Spleen (tissue), 7 donors: ENCODE results near the gene COX4I1.

Experiments
- CTCF ChIP-seq, 11 experiments: fragments of 200-600 bp in 7 of 11; fragments of 450-650 bp in 4 of 11; sonication (generic) in 4 of 11; IDR thresholded peaks in 8 of 11; conservative IDR thresholded peaks in 3 of 11; 1 replicate in 7 of 11; 2 replicates in 4 of 11; pipeline versions ENCODE4 v1.4.0 to v1.8.0; 2016 to 2021; ENCODE audit warnings: antibody characterized with exemption in 11 of 11, inconsistent platforms in 4 of 11, mild to moderate bottlenecking in 1 of 11
- POLR2A ChIP-seq, 3 donors: fragments of 450-650 bp; IDR thresholded peaks; one replicate each; pipeline ENCODE4 v1.5.1; 2017; ENCODE audit warnings: antibody characterized with exemption in 3 of 3, mild to moderate bottlenecking in 1 of 3
- donor health status: DM: no; HTN: no; CAD: no; lungs with moderate emphysema.
- donor health status: DM: no; HTN: no; CAD: no.
- donor health status: DM: no; HTN: no; CAD: no.

GRCh38 chr16:85777583-85778310, 21.7 kb upstream of the COX4I1 start:
- no peak for TF ChIP-seq CTCF (IDR thresholded peaks at IDR 0.05 in 8 of 11, conservative IDR thresholded peaks at IDR 0.05 in 3 of 11)
- TF ChIP-seq POLR2A (IDR thresholded peaks at IDR 0.05) = no peak
